IPS-20b (cell line): Measurements from ENCODE around the gene SLC5A10.
"Not testable (repeated sequence)": the region's sequence is repeated elsewhere in the genome, so short reads cannot be mapped to it uniquely, and the experiment has no call there.

Experiments
- H3K27ac ChIP-seq: one replicate; pipeline ENCODE4 v1.5.1; 2013; ENCODE audit warnings: low read length
- H3K27me3 ChIP-seq: 2 replicates; pipeline ENCODE4 v1.6.1; 2013; ENCODE audit warnings: mild to moderate bottlenecking, low read length, inconsistent platforms; ENCODE audit not compliant: insufficient read depth
- H3K36me3 ChIP-seq: 2 replicates; pipeline ENCODE4 v1.6.1; 2013; ENCODE audit warnings: low read depth, mild to moderate bottlenecking, inconsistent platforms, low read length, moderate library complexity; ENCODE audit not compliant: insufficient read depth
- H3K4me1 ChIP-seq: 2 replicates; pipeline ENCODE4 v1.6.1; 2013; ENCODE audit warnings: mild to moderate bottlenecking, control low read depth, inconsistent platforms, low read length, moderate library complexity; ENCODE audit not compliant: insufficient read depth
- H3K4me3 ChIP-seq: 2 replicates; pipeline ENCODE4 v1.5.1; 2013; ENCODE audit warnings: mild to moderate bottlenecking, low read length, inconsistent platforms
- H3K9ac ChIP-seq: 2 replicates; pipeline ENCODE4 v1.6.1; 2013; ENCODE audit warnings: low read depth, mild to moderate bottlenecking, inconsistent platforms, low read length, moderate library complexity
- H3K9me3 ChIP-seq: 2 replicates; pipeline ENCODE4 v1.6.1; 2013; ENCODE audit warnings: mild to moderate bottlenecking, low read depth, low read length, inconsistent platforms; ENCODE audit not compliant: insufficient read depth

SLC5A10 gene

DNA sequence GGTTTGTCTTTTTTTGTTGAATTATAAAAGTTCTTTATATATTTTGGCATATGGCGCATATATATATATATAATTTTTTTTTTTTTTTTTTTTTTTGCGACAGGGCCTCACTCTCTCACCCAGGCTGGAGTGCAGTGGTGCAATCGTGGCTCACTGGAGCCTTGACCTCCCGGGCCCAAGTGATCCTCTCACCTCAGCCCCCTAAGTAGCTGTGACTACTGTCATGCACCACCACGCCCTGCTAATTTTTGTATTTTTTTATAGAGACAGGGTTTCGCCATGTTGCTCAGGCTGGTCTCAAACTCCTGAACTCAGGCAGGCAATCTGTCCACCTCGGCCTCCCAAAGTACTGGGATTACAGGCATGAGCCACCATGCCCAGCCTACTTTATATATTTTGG is 29.4 kb upstream of the SLC5A10 start:
- H3K9me3 ChIP-seq, H3K4me3 ChIP-seq, H3K4me1 ChIP-seq, H3K27me3 ChIP-seq, H3K9ac ChIP-seq, H3K27ac ChIP-seq: not testable (repeated sequence)
- peaks cover 31% of the 10 kb centered on the region for H3K36me3 ChIP-seq

DNA sequence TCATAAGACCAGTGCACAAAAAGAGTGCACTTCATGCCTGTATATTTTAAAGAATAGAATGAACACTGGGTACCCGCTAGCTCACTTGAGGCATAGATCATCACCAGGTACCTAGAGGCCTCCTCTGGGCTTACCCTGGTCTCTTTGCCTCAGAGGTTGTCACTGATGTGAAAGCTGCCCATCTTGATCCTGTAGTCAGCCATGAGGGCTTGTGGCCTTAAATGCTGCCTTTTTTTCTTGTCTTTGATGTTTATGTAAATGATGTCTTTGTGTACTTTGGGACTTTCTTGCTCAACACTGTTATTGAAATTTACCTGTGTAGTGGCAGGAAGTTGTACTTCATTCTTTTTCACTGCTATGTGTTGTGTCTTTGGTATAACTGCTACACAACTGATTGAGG is 26.8 kb upstream of the SLC5A10 start:
- Histone ChIP-seq H3K36me3 (peaks cover 35% of the 10 kb centered on the region), H3K4me1 (no peaks in the 10 kb centered on the region), H3K9ac (no peak overlapping the region), H3K27me3 (no peaks in the 10 kb centered on the region), H3K27ac (no peak overlapping the region), H3K4me3 (no peak overlapping the region), H3K9me3 (no peaks in the 10 kb centered on the region)

DNA sequence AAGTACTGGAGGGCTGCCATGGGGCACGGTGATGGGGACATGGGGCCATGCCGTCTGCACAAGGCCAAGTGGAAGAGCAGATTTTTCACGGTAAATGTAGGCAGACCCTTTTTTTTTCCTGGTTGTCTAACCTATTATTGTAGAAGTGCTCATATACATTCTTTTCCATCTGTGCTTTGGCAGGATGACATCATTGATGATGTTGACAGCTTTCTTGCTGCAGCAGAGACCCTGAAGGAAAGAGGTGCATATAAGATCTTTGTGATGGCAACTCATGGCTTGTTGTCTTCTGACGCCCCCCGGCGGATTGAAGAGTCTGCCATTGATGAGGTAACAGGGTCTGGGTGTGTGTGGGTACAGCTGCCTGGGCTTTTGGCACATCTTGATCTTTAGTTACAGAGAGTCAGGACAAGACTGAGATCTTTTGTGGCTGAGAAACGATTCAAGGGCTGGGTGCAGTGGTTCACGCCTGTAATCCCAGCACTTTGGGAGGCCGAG is 23.3 kb upstream of the SLC5A10 start:
- Histone ChIP-seq H3K4me1 (no peaks in the 10 kb centered on the region), H3K9me3 (no peaks in the 10 kb centered on the region), H3K36me3 (peaks cover 48% of the 10 kb centered on the region), H3K9ac (no peak overlapping the region), H3K4me3 (no peak overlapping the region), H3K27me3 (no peaks in the 10 kb centered on the region), H3K27ac (no peak overlapping the region)

DNA sequence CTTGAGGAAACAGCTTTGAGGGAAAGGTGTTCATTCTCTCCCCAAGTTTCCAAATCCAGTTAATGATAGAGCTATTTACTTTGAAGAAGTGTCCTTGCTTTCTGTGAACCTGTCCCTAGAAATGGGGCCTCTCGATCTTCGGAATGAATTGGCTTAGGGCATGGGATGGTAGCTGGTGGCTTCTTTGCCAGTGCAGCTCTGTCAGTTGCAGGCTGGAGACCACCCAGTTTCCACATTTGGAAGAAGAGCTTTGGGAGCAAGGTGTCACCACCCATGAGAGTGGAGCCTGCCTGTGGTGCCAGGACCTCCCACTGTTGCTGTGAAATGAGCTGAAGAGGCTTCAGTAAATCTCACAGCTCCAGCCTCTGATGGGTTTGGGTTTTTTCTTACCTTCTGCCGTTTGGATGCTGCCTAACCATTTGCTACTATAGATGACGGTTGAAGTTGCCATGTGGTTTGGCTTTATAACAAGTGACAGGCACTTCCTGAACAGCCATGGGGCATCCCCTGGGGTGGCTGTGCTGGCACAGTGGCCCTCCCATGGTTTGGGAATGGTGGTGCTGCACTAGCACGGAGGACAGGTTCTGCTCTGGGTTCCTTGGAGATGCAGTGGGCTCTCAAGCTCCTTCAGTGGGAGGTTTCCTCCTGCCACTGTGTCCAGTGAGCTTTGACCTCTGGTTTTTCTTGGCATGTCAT is 19.5 kb upstream of the SLC5A10 start:
- Histone ChIP-seq H3K27ac (no peak overlapping the region), H3K36me3 (peaks cover 31% of the 10 kb centered on the region), H3K27me3 (no peaks in the 10 kb centered on the region), H3K9me3 (no peaks in the 10 kb centered on the region), H3K9ac (no peak overlapping the region), H3K4me1 (no peaks in the 10 kb centered on the region), H3K4me3 (no peak overlapping the region)

DNA sequence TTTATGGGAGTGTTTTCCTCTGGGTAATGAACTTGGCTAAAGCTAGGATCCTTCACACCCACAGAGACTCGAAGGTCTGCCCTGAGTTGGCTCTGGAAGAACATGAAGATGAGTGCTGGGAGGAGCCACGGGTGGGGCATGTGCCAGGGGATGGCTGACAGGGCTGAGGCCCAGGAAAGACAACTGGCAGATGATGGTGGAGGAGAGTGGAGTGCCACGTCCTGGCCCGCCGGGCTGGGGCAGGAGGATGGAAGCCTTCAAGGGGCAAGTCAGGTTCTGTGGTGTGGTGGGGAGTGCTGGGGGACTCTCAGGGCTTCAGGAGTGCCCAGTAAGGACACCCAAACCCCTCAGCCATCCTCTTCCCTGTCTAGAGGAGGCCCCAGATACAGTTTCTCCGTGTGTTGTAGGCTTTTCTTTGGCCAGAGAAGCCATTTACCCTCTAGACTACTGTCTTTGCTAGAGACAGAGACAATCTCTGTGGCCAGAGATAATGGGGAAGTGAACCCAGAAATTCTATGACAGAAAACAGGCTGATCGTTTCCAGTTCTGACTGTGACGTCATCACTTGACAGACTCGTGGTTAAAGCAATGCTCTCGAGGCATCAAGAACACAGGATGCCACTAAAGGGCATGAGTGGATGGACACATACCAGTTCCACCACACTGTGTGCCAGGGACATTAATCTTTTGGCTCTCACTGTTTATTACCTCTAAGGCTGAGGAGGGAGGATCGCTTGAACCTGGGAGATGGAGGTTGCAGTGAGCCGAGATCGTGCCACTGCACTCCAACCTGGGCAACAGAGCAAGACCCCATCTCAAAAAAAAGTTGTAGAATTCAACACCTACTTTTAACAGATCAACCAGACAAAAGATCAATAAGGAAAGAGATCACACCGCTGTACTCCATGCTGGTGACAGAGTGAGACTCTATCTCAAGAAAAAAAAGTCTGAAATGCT is 18.6 kb upstream of the SLC5A10 start:
- H3K4me1 ChIP-seq, result no peaks in the 10 kb centered on the region
- H3K27ac ChIP-seq, result no peak overlapping the region
- peaks cover 29% of the 10 kb centered on the region for H3K36me3 ChIP-seq
- no peak overlapping the region for H3K4me3 ChIP-seq
- no peaks in the 10 kb centered on the region for H3K27me3 ChIP-seq
- no peak overlapping the region for H3K9ac ChIP-seq
- H3K9me3 ChIP-seq, result no peaks in the 10 kb centered on the region

DNA sequence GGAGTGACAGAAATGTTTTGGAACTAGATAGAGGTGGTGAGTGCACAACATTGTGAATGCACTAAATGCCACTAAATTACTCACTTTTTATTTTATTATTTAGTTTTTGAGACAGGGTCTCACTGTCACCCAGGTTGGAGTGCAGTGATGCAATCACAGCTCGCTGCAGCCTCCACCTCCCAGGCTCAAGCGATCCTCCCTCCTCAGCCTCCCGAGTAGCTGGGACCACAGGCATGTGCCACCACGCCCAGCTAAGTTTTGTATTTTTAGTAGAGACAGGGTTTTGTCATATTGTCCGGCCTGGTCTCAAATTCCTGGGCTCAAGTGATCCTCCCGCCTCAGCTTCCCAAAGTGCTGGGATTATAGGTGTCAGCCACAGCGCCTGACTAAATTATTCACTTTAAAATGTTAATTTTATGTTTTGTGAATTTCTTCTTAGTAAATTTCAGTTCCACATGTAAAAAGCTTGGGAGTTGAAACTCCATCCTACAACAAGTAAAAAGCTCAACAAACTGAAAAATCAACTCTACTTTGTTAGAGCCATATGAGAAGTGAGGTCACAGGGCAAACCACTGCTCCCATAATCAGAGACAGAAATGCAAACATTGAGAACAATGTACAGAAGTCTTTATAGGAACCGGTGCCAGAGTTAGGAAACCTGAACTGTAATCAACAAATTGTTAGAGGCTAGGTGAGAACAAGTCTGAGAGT is 13.8 kb upstream of the SLC5A10 start:
- no peaks in the 10 kb centered on the region for H3K4me1 ChIP-seq
- no peak overlapping the region for H3K4me3 ChIP-seq
- H3K27ac ChIP-seq, result no peak overlapping the region
- no peaks in the 10 kb centered on the region for H3K9me3 ChIP-seq
- no peak overlapping the region for H3K9ac ChIP-seq
- H3K36me3 ChIP-seq, result no peaks in the 10 kb centered on the region
- H3K27me3 ChIP-seq, result no peaks in the 10 kb centered on the region

DNA sequence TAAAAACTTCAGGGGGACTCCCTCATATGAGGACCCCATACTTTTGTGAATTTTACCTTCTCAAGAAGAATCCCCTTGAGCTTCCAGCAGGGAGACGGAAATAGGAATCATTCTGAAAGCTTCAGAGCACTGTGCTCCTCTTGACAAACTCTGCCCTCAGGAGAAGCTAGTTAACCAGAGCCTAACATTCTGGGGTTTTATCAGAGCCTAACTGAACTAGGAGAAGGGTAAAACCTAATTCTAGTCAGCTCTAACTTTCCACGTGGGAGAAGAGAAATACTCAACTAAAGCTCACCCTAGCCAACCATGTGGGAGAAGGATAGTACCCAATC is 13.3 kb upstream of the SLC5A10 start:
- Histone ChIP-seq H3K36me3 (no peaks in the 10 kb centered on the region), H3K27ac (no peak overlapping the region), H3K4me3 (no peak overlapping the region), H3K27me3 (no peaks in the 10 kb centered on the region), H3K4me1 (no peaks in the 10 kb centered on the region), H3K9ac (no peak overlapping the region), H3K9me3 (no peaks in the 10 kb centered on the region)

DNA sequence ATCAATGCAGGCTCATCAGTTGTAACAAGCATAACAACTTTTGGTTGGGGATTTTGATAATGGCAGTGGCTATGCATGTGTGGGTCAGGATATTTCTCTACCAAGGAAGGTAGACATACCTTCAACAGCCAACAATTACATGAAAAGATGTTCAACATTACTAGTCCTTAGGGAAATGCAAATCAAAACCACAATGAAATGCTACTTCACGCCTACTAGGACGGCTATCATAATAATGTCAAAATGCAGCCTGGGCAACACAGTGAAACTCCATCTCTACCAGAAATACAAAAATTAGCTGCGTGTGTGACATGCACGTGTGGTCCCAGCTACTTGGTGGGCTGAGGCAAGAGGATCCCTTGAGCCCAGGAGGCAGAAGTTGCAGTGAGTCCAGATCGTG is 7.3 kb upstream of the SLC5A10 start:
- no peaks in the 10 kb centered on the region for H3K9me3 ChIP-seq
- H3K4me3 ChIP-seq, result no peak overlapping the region
- no peak overlapping the region for H3K27ac ChIP-seq
- H3K27me3 ChIP-seq, result no peaks in the 10 kb centered on the region
- no peaks in the 10 kb centered on the region for H3K36me3 ChIP-seq
- H3K9ac ChIP-seq, result no peak overlapping the region
- no peaks in the 10 kb centered on the region for H3K4me1 ChIP-seq

DNA sequence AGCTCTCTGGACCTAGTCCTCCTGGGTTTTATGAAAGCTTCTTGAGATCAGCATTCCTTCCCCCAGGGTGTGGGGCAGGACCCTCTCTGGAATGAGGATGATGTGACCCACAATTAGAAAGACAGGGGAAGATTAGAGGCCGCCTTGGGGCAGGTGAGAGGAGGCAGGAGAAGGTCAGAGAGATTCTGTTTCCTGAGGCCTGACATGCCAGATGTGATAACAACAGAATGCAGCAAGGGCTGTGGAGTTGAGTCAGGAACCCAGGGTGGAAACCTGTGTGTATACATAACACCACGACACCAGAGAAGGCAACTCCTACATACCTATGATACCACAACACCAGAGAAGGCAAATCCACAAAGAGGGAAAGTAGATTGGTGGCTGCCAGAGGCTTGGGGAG is 5.4 kb upstream of the SLC5A10 start:
- H3K9ac ChIP-seq, result no peak overlapping the region
- H3K27me3 ChIP-seq, result no peaks in the 10 kb centered on the region
- no peaks in the 10 kb centered on the region for H3K36me3 ChIP-seq
- no peak overlapping the region for H3K27ac ChIP-seq
- no peaks in the 10 kb centered on the region for H3K9me3 ChIP-seq
- H3K4me1 ChIP-seq, result no peaks in the 10 kb centered on the region
- H3K4me3 ChIP-seq, result no peak overlapping the region

DNA sequence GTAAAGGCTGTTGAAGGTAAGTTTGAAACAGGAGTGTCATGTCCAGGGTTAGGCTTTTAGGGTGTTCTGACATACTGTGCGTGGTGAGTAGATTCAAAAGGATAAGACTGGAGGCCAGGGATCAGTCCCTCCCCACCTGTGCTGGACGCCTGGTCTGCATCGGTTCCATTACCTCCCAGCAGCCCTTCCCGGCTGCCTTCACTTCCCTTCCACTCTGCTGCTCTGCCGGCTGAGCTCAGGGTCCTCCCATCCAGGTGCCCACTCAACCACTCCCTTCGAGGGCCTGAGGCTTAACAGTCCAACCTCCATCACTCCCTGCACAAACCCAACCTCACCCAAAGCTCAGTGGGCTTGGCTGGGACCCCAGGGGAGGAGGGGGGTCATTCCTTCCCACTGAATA is 4.1 kb upstream of the SLC5A10 start:
- no peaks in the 10 kb centered on the region for H3K36me3 ChIP-seq
- H3K4me3 ChIP-seq, result no peak overlapping the region
- H3K27me3 ChIP-seq, result no peaks in the 10 kb centered on the region
- no peaks in the 10 kb centered on the region for H3K4me1 ChIP-seq
- no peaks in the 10 kb centered on the region for H3K9me3 ChIP-seq
- H3K27ac ChIP-seq, result no peak overlapping the region
- no peak overlapping the region for H3K9ac ChIP-seq

DNA sequence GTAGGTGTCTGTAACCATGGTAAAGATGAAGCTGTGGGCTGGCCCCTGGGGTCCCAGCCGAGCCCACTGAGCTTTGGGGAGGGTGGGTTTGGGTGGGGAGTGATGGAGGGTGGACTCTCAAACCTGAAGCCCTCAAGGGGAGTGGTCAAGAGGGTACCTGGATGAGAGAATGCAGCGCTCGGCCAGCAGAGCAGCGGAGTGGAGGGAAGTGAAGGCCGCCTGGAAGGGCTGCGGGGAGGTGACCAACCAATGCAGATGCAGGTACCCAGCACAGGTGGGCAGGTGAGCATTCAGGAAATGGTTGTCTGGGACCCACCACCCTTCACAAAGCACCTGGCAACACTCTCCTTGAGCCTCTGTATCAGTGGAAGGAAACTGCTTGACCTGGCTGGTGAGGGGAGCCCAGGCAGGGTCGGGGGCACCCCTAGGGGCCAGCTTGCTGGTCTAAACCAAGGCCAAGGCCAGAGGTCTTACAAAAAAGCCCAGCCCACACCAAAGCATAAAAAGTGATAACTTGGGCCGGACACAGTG is 3.4 kb upstream of the SLC5A10 start:
- Histone ChIP-seq H3K27me3 (no peaks in the 10 kb centered on the region), H3K4me1 (no peaks in the 10 kb centered on the region), H3K36me3 (no peaks in the 10 kb centered on the region), H3K9me3 (no peaks in the 10 kb centered on the region), H3K27ac (no peak overlapping the region), H3K9ac (no peak overlapping the region), H3K4me3 (no peak overlapping the region)
